HCT116 (cell line): ENCODE data around the gene CBX5. TPM values are rescaled to one million over a fixed set of nuclear protein-coding genes. Genes with fewer than 3 reads are reported as not detected.

Experiments
- ATAC-seq: fragments of 200-7000 bp; cut with Tn5 transposase; 2 replicates; pipeline ENCODE4 v1.9.1; 2020; ENCODE audit warnings: mild to moderate bottlenecking, moderate library complexity
- BruUV-seq: library from RNA; stranded (reverse); fragments of 400-500 nt; replicated peaks from 2 replicates; lab custom pipeline; 2021; lab: Mats Ljungman, UMichigan
- CTCF ChIA-PET: fragments of 300-600 bp; sonication (Branson Sonifier 250); formaldehyde crosslinking; loops from one replicate; lab custom pipeline; 2021; ENCODE audit warnings: antibody characterized with exemption; lab: Charles Lee
- POLR2A ChIA-PET: fragments of 300-600, 350-600 bp; sonication (Branson Sonifier 250); formaldehyde crosslinking; loops from one replicate; lab custom pipeline; 2021; ENCODE audit warnings: antibody characterized with exemption; lab: Charles Lee
- RAD21 ChIA-PET, 2 experiments: fragments of 300-600 bp; sonication (Branson Sonifier 250); formaldehyde crosslinking; loops; one replicate each; lab custom pipeline; 2023; ENCODE audit warnings: low total read pairs in 2 of 2; ENCODE audit not compliant: uncharacterized antibody in 2 of 2, unreplicated experiment in 2 of 2, low non-redundant PET in 1 of 2; lab: Charles Lee
- DNase-seq: peaks from one replicate; pipeline ENCODE4 v3.0.0-alpha.2; 2010; ENCODE audit warnings: low read depth, low spot score
- H2AFZ ChIP-seq: fragments of 200-600 bp; shearing (Covaris generic), sonication (generic); 2 replicates; pipeline ENCODE4 v1.6.1; 2017; ENCODE audit warnings: low read depth, mixed run types, mixed read lengths, antibody characterized with exemption, low read length; ENCODE audit not compliant: poor library complexity, severe bottlenecking
- H3K27ac ChIP-seq: 2 replicates; pipeline ENCODE4 v1.5.1; 2012; ENCODE audit warnings: low read depth, low read length
- H3K27me3 ChIP-seq: fragments of 200-600 bp; sonication (generic); 2 replicates; pipeline ENCODE4 v1.6.1; 2016; ENCODE audit warnings: mixed run types, low read length, mixed read lengths; ENCODE audit not compliant: insufficient read depth
- H3K36me3 ChIP-seq, 2 experiments: fragments of 200-500 bp in 1 of 2; fragments of 200-600 bp in 1 of 2; sonication (Bioruptor generic) in 1 of 2; sonication (generic) in 1 of 2; 2 replicates each; pipeline versions ENCODE4 v1.5.1 to v1.6.1; 2014 to 2016; ENCODE audit warnings: low read length in 2 of 2, inconsistent platforms in 1 of 2, mixed read lengths in 1 of 2, mixed run types in 1 of 2; ENCODE audit not compliant: insufficient read depth in 2 of 2, control insufficient read depth in 1 of 2
- H3K4me1 ChIP-seq, 2 experiments: fragments of 200-600 bp in 1 of 2; sonication (generic) in 1 of 2; 2 replicates each; pipeline versions ENCODE4 v1.5.1 to v1.6.1; 2012 to 2017; ENCODE audit warnings: low read length in 2 of 2, inconsistent platforms in 1 of 2, mild to moderate bottlenecking in 1 of 2, mixed read lengths in 1 of 2, mixed run types in 1 of 2, moderate library complexity in 1 of 2; ENCODE audit not compliant: insufficient read depth in 2 of 2, control insufficient read depth in 1 of 2
- H3K4me2 ChIP-seq: fragments of 200-600 bp; sonication (generic); 2 replicates; pipeline ENCODE4 v1.6.1; 2017; ENCODE audit warnings: mixed run types, low read length, mixed read lengths
- H3K4me3 ChIP-seq, 2 experiments: fragments of 200-600 bp in 1 of 2; sonication (generic) in 1 of 2; replicated peaks in 1 of 2; 2 replicates each; pipeline ENCODE4 v1.5.1; 2011 to 2016; ENCODE audit warnings: low read length in 2 of 2, control low read depth in 1 of 2, low read depth in 1 of 2, mild to moderate bottlenecking in 1 of 2, mixed read lengths in 1 of 2, mixed run types in 1 of 2
- H3K79me2 ChIP-seq: fragments of 200-600 bp; sonication (generic); 2 replicates; pipeline ENCODE4 v1.6.1; 2017; ENCODE audit warnings: mild to moderate bottlenecking, mixed run types, low read length, moderate library complexity, mixed read lengths; ENCODE audit not compliant: insufficient read depth
- H3K9ac ChIP-seq: fragments of 200-600 bp; sonication (generic); 2 replicates; pipeline ENCODE4 v1.6.1; 2016; ENCODE audit warnings: low read length, mixed read lengths
- H3K9me2 ChIP-seq: fragments of 200-600 bp; sonication (generic), shearing (Covaris generic); 2 replicates; pipeline ENCODE4 v1.6.1; 2017; ENCODE audit warnings: mixed run types, mild to moderate bottlenecking, moderate library complexity; ENCODE audit not compliant: insufficient read depth
- H3K9me3 ChIP-seq, 2 experiments: fragments of 200-500 bp in 1 of 2; fragments of 200-600 bp in 1 of 2; sonication (Bioruptor generic) in 1 of 2; sonication (generic) in 1 of 2; 2 replicates each; pipeline ENCODE4 v1.6.1; 2014 to 2017; ENCODE audit warnings: low read length in 2 of 2, mixed read lengths in 2 of 2, inconsistent platforms in 1 of 2, low read depth in 1 of 2, mild to moderate bottlenecking in 1 of 2, mixed run types in 1 of 2, moderate library complexity in 1 of 2; ENCODE audit not compliant: control insufficient read depth in 1 of 2, insufficient read depth in 1 of 2
- H4K20me1 ChIP-seq: fragments of 200-600 bp; sonication (generic), shearing (Covaris generic); 2 replicates; pipeline ENCODE4 v1.6.1; 2017; ENCODE audit warnings: mixed run types, mild to moderate bottlenecking, moderate library complexity; ENCODE audit not compliant: insufficient read depth
- ATF3 ChIP-seq: IDR thresholded peaks from 2 replicates; pipeline ENCODE4 v1.6.1; 2012
- EGR1 ChIP-seq: IDR thresholded peaks from 2 replicates; pipeline ENCODE4 v1.6.1; 2012; ENCODE audit warnings: low read depth
- MAX ChIP-seq: IDR thresholded peaks from 2 replicates; pipeline ENCODE4 v1.6.1; 2012
- POLR2AphosphoS5 ChIP-seq: IDR thresholded peaks from 2 replicates; pipeline ENCODE4 v1.6.1; 2011; ENCODE audit warnings: mild to moderate bottlenecking, low read depth, low read length, moderate library complexity
- RAD21 ChIP-seq: IDR thresholded peaks from 2 replicates; pipeline ENCODE4 v1.6.1; 2012; ENCODE audit warnings: low read depth, mild to moderate bottlenecking
- TCF7L2 ChIP-seq: IDR thresholded peaks from 2 replicates; pipeline ENCODE4 v1.7.0; 2011; ENCODE audit warnings: borderline replicate concordance, inconsistent platforms; ENCODE audit not compliant: insufficient read depth, insufficient read length; ENCODE audit errors: extremely low read depth
- YY1 ChIP-seq: IDR thresholded peaks from 2 replicates; pipeline ENCODE4 v1.6.1; 2011; ENCODE audit warnings: low read length, low read depth, moderate library complexity, mild to moderate bottlenecking; ENCODE audit not compliant: insufficient replicate concordance; ENCODE audit errors: extremely low read depth
- intact Hi-C: fragments of 100-400 bp; cut with micrococcal nuclease; formaldehyde crosslinking; loops from 2 replicates; pipeline ENCODE4 v1.10.0; 2022
- total RNA-seq: library from RNA; stranded (reverse); gene quantifications from one replicate; pipeline ENCODE4 v1.2.1, GENCODE V29; 2021; ENCODE audit not compliant: unreplicated experiment

The CBX5 gene
- total RNA-seq, 1 experiment from 2014 or later: 72.3 TPM

GRCh38 chr12:54217774-54218241, 62.1 kb downstream of the CBX5 start:
- peaks cover 6 to 42% of the 10 kb centered on the region in 2 experiments for H3K4me1 ChIP-seq
- DNase-seq (no peak), ATAC-seq (no peak)
- H4K20me1 ChIP-seq: no peaks in the 10 kb centered on the region
- no peak overlapping the region for H3K4me2 ChIP-seq
- H3K36me3 ChIP-seq: no peaks in the 10 kb centered on the region
- ChIA-PET RAD21 (no interaction called here), CTCF (interaction anchor here (1.3 kb wide), 1 partner anchor 141 kb away, joined by 6 read pairs; no protein-coding TSS in a partner anchor), POLR2A (interaction anchor here (1.7 kb wide), 1 partner anchor 62 kb away, joined by 3 read pairs; the partner anchor contains the start of genes CBX5 and HNRNPA1)
- H3K4me3 ChIP-seq: no peak overlapping the region
- no peak overlapping the region for H3K27ac ChIP-seq
- no TSS peak for BruUV-seq
- no peaks in the 10 kb centered on the region for H3K9me2 ChIP-seq
- intact Hi-C loops: loop anchor here (5.0 kb wide), 1 partner anchor 516 kb away; no protein-coding TSS in a partner anchor
- no peak overlapping the region for H2AFZ ChIP-seq
- H3K9me3 ChIP-seq: no peaks in the 10 kb centered on the region
- no peak overlapping the region for H3K9ac ChIP-seq
- TF ChIP-seq ATF3 (no peak), RAD21 (no peak), MAX (no peak), TCF7L2 (no peak), EGR1 (no peak), YY1 (no peak), POLR2AphosphoS5 (no peak)
- no peaks in the 10 kb centered on the region for H3K27me3 ChIP-seq
- H3K79me2 ChIP-seq: no peaks in the 10 kb centered on the region
